Measurements from ENCODE around the gene CKS2.

Gene CKS2

DNA sequence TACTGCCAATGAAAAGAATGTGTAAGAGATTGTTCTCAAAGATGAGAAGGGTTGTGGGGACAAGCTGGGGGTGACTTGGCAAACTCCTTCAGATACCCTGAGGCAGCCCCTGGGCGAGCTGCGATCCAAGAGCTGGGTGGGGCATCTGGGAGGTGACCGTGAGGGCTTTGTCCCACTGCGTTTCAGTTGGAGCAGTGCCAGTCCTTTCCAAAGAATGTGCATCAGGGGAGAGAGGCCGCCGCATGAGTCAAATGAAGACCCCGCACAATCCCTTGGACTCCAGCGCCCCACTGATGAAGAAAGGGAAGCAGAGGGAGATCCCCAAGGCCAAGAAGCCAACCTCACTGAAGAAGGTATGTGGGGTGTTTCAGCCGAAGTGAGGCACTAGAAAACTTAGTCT, 35.7 kb downstream of the CKS2 start:
- DNase-seq (ENCODE audit: insufficient read length, low spot score) (no peak), FAIRE-seq (no peak)

DNA sequence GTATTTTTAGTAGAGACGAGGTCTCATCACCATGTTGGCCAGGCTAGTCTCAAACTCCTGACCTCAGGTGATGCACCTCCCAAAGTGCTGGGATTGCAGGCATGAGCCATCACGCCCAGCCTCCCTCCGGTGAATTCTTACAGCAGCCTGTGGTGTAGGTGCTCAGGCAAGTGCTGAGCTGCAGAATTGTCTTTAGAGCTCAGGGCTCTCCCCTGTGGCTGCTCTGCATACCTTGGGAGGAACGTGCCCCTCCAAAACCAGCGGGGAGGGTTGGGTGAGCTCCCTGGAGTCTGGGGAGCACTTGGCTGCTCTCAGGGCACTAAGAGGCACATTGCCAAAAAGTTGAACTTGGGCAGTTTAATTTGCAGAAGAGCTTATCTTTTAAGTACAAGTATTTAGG, 36.7 kb downstream of the CKS2 start:
- no peak for FAIRE-seq
- no peak for DNase-seq (ENCODE audit: insufficient read length, low spot score)

DNA sequence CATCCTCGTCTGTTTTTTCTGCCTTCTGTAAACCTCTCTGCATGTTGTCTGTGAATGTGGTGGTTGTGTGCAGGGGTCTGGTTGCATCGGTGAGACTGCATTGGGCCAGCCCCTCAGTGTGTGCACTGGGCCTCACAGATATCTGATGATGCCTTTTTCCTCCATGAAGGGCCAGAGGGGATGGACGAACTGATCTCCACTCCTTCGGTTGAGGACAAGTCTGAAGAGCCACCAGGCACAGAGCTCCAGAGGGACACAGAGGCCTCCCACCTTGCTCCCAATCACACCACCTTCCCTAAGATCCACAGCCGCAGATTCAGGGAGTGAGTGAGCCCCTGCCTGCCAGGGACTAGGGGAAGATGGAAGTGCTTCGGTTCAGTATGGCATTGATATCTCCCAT, 38.6 kb downstream of the CKS2 start:
- DNase-seq (ENCODE audit: insufficient read length, low spot score) (no peak), FAIRE-seq (no peak)

DNA sequence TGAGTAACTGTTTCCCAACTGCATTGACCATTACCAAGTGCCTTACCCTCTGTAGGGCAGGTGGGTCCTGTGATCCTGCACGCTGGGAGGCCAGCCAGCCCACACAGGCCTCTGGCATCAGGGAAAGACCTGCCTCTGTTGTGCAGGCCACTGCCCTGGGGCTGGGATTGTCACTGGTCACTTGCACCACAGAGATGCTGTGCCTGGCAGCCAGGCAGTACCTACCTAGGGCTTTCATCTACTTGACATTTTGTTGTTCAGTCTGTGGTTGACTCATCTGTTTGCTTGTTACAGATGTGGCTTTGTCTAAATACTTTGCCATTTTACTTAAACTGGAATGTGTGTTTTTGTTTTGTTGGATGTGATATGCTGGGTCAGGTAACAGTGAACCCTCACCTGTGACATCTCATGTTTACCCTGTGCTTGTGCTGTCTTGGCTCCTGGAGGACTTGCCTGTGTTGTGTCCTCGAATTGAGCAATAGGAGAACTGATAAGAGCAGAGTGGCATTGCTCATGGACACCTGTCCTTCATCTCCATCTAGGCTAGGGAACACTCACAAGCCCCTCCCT, 40.1 kb downstream of the CKS2 start:
- FAIRE-seq, result no peak
- no peak for DNase-seq (ENCODE audit: insufficient read length, low spot score)

DNA sequence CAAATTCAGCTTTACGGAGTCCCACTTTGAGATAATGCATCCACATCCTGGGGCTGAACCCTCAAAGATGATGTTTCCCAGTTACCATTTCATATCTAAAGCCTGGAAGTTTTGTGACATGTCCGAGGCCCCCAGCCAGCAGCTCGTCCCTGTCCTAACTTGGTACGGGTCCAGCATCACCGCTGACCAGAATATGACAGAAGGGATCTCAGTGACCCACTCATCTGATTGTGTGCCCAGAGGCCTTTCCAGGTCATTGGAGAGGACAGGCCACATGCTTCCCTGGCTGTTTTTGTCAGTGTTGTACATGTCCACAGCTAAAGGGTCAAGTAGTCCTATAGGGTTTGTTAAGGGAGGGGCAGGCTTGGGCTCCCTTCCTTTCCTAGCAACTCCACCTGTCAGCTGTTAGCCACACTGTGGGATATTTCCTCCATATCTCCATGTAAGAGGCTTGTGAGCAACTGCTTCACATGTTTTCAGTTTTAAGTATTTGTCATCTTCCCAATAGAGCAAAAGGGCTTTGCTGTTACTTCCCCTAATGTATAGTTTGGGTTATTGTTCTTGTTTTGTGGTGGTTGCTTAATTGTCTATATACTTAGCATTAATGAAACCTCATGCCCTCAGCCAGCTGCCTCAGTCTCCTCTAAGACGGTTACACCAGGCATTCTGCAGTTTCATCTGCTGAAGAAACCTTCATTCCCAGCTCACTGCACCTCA, 40.7 kb downstream of the CKS2 start:
- no peak for FAIRE-seq
- no peak for DNase-seq (ENCODE audit: insufficient read length, low spot score)

DNA sequence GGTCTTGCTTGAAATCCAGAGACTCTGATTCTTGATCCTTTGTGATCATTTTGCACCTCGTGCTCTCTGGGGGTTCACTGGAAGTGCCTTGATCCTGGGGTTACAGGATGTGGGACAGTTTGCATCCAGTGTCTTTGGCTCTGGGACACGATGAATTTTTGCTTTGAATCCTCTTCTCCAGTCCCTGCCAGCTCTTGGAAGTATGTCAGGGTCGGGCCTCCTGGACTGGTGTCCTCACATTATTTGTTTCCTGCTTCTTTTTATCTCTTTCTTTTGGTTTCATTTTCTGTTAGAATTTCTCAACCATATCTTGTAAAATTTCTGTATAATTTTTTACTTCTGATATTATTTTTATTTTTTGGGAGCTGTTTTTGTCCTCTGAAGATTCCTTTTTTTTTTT, 41.5 kb downstream of the CKS2 start:
- DNase-seq (ENCODE audit: insufficient read length, low spot score) (no peak), FAIRE-seq (no peak)

DNA sequence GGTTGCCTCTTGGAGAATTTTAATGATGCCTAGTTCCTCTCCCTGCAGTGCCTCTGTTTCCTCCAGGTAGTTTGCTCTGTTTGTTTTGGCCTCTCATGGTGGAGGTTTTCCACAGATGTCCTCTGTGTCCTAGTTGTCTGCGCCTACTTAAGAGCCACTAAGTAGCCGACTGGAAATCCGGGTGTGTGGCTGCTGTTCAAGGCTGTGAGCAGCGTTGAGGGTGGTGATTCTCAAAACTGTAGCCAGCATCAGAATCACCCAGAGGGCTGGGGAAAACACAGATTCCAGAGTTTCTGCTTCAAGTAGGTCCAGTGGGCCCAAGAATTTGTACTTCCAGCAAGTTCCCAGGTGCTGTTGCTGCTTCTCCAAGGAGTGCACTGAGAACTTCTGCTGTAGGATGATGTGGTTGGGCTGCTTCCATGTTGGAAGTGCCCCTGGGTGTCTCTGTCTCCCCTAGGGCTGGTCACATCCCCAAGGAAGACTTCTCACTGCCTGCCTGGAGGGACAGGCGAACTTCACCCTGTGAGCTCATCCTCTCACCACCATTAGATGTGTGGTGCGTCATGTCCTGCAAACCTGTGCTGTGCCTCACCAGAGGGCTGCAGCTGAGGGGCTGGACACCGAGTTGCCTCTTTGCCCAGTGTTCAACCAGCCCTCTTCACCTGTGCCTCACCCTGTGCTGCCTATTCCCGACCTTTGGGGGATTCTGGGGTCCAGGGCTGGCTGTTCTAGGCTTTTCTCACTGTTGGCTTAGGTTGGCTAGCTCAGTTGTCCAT, 42.1 kb downstream of the CKS2 start:
- FAIRE-seq, result no peak

DNA sequence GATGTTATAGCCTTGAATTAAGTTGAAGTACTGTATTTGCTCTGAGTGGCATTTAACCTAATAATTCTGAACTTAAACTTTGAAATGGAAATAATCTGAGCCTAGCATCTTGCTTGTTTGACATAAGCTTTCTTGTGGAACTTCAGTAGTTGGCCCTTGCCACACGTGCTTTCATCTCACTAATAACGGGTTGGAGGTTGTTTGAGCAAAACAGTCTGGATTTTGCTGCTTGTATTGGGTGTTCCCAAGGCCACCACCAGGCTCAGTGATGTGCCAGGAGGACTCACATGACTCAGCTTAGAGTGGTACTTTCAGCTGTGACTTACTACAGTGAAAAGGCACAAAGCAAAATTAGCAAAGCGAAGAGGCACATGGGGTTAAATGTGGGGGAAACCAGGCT, 43.0 kb downstream of the CKS2 start:
- FAIRE-seq (no peak), DNase-seq (ENCODE audit: insufficient read length, low spot score) (no peak)

More for the DNA sequence above, 42.1 kb downstream of the CKS2 start:
- no peak for DNase-seq (ENCODE audit: insufficient read length, low spot score)

DNA sequence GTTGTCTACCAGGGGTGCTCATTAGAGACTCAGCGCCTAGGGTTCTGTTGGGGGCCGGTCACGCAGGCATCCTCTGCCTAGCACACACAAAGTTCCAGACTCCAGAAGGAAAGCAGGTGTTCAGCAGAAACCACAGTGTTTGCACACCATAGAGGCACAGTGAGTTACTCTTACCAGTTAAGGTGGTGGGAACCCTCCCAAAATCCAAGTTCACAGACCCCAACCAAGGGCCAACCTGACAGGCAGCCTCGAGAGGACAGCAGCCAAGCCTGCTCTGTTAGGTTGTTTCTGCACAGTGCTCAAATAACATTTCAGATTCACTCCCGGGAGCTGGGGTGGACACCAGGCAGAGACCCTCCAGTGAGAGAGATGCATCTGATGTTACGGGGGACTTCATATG, 43.5 kb downstream of the CKS2 start:
- FAIRE-seq, result no peak
- no peak for DNase-seq (ENCODE audit: insufficient read length, low spot score)

DNA sequence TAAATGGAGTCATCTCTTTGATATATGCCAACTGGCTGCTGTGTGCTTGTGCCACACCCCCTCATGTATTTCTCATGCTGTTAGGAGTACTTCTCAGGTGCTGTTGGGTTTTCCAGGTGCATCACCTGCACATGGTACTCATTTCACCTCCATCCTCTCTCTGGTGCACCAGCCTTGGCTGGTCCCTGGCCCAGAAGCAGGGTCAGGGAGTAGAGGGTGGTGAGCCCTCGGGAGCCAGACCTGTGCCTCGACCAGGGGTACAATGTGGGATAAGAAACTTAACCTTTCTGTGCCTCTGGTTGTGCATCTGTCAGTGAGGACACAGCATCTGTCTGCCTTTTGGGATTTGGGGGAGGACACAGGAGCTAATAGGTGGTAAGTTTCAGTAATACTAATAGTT, 45.8 kb downstream of the CKS2 start:
- no peak for DNase-seq (ENCODE audit: insufficient read length, low spot score)
- FAIRE-seq, result no peak

DNA sequence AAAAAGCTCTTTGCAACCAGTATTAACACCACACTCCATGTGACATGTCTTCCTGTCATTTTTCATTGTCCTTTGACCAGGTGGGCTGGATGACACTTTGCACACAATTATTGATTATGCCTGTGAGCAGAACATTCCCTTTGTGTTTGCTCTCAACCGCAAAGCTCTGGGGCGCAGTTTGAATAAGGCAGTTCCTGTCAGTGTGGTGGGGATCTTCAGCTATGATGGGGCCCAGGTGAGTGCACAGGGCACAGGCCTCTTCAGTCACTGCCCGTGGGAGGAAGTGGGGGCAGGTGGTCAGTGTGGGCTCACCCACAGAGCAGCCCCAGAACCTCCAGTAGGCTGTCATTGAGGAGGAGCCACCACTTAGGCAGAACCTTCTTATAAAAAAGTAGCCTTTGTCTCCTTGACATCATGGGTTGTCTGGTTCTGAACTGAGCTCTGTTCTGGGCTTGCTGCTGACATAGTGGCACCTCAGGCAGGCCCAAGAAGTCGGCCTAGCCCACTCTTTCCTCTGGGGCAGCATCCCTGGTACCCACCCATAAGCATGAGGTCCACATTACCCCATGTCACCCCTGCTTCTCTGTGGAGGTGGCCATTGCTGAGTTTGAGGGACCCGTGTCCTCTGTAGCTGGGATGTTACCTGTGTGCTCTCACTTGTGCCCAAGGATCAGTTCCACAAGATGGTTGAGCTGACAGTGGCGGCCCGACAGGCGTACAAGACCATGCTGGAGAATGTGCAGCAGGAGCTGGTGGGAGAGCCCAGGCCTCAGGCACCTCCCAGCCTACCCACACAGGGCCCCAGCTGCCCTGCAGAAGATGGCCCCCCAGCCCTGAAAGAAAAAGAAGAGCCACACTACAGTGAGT, 46.6 kb downstream of the CKS2 start:
- FAIRE-seq (no peak), DNase-seq (ENCODE audit: insufficient read length, low spot score) (no peak)

DNA sequence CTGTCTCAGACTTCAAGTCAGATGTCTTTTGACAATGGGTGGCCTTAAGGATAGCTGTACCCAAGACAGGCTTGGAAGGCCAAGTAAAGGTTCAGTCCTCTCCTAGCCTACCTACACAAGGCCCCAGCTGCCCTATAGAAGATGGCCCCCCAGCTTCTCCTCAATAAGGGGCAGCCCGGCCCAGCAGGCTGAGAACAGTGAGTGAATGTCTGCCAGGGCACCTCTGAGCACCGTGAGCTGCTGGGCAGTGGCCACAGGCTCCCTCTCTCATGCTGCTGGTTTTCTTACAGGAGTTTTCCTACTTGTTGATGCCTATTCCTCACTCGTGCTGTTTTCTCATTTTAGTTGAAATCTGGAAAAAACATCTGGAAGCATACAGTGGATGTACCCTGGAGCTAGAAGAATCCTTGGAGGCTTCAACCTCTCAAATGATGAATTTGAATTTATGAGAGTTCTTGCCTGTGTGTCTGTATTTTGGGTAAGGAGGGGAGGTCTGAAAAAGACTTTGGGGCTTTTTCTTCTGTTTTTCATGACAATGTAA, 47.5 kb downstream of the CKS2 start:
- no peak for DNase-seq (ENCODE audit: insufficient read length, low spot score)

DNA sequence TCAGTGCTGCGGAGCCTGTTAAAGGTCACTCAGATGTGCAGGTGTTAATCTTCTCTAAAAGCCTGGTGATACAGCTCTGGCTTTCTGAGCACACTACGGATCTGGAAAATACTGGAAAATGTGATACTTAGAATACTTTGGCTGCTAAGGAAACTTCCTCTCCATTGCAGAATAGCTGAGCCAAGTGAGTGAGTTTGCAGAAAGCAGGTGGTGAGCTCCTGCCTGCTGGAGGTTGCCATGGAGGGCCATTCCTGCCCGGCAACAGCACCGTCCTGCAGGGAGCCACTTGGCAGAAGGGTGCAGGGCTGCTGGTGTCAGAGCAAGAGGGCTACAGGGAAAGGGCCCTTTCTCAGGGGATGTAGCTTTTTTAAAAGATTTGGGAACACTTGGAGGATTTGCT, 48.0 kb downstream of the CKS2 start:
- no peak for FAIRE-seq
- no peak for DNase-seq (ENCODE audit: insufficient read length, low spot score)

More for the DNA sequence above, 47.5 kb downstream of the CKS2 start:
- FAIRE-seq, result no peak

DNA sequence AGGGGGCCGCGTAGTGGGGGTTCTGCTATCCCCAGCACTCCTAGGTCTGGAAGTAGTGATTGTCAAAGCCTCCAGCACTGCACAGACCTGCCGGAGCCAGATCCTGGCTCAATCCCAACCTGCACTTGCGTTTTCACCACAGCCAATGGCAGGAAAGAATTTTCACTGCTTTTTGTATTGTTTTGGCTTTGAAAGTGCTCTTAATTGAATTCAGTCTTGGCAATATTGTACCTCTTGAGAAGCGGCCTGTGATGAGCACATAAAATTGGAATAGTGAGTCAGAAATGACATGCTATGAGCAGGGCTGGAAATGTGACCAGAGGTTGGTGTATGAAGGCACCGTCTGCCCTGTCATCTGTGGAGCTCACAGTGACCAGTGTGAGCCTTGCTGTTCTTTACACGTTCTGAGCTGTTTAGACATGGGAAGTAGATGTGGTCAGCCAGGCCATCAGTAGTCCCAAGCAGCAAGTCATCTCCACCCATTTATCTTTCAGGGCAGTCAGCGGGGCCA, 48.8 kb downstream of the CKS2 start:
- DNase-seq (ENCODE audit: insufficient read length, low spot score) (no peak), FAIRE-seq (no peak)

DNA sequence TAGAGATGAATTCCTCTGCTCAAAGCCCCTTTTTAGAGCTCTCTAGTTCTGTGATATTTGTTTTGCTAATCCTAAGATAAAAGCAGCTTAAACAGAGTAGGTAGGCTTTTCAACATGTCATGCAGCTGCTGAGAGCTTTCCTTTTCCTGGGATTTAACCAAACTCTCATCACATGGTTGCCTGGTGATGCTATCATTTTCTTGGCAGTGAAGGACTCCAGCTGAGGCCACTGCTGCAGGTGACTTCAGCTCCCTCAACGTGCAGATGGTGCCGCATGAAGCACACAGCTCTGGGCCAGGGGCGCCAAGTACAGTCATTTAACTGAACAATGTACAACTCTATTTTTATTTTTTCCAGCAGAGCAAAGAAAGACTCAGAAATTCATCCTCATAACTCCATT, 49.5 kb downstream of the CKS2 start:
- DNase-seq (ENCODE audit: insufficient read length, low spot score) (no peak), FAIRE-seq (no peak)

DNA sequence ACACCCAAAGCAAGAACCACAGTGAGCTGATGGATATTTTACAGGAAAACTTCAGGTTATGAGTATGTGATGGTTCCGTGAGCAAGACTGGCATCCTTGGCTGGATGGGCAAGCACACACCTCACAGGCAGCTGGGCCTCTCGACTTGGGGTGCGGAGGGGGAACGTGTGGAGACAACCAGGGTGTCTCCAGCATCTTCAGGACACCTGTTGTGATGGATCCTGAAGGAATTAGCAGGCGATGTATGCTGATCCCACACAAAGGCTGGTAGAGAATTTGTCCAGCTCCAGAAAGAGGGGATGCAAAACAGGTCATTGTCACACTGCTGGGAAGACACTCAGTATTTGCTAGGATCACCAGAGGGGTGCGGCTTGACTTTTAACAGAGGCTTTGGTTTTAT, 50.0 kb downstream of the CKS2 start:
- DNase-seq (ENCODE audit: insufficient read length, low spot score) (no peak), FAIRE-seq (no peak)

DNA sequence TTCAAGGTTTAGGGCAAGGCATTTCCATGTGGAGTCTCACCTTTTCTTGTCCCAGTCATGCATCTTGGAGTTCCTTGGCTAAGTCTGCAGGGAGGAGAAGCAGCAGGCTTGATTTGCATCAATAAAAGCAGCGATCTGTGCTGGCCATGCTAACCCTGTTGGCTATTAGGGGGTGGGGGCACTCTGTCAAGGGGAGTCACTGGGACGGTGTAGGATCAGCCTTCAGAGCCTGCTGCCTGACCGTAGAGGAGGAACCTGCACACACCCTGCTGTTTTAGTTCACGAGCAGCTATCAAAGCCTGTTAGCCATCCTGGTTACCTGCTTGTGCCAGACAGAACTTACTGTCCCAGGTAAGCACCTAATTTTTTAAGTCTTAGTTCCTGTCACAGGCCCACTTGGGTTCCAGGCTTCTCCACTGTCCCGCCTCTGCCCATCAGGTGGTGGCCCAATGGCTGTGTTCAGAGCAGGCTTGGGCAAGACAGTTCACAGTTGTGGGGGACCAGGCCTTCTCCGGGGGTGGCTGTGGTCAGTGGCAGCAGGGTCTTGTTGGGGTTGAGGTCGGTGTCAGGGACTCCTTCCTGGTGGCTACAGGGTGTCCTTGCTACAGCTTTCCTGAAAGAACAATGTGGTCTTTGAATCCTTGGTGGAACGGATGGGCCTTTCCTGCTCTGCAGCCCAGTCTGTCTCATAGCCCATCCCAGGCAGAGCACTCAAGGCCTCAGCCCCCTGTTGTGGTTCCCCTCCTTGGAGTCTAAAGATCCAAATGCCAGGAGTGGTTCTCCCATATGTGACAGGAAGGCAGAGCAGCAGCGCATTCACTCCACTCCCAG, 51.0 kb downstream of the CKS2 start:
- FAIRE-seq, result no peak
- DNase-seq (ENCODE audit: insufficient read length, low spot score), result no peak

DNA sequence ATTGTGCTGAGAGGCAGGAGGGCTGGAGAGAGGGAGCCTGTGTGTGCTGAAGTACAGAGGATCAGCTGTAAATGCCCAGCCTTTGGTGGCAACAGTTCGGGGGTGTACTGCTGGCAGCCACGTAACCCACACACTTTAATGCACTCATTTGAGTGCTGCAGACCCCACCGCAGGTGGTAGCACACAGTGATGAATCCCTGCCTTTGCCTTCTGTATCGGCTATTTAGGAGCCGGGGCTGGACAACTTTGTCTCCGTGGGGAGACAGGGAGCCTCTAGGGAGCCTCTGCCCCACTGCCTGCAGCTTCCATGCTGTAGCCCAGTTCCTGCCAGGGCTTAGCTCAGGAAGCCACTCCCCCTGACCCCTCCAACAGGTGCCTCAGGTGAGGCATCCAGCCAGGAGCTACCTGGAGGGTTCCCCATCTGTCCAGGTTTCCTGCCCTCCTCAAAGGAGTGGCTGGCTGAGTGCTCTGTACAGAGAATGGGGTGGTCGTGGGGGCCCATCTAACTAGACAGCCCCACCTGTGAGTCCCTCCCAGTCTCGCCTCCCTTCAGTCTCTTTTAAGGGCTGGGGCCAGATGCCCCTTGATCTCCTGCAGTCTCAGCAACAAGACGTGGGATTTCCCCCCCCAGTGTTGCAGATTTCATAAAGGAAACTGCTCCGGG, 51.8 kb downstream of the CKS2 start:
- no peak for FAIRE-seq

DNA sequence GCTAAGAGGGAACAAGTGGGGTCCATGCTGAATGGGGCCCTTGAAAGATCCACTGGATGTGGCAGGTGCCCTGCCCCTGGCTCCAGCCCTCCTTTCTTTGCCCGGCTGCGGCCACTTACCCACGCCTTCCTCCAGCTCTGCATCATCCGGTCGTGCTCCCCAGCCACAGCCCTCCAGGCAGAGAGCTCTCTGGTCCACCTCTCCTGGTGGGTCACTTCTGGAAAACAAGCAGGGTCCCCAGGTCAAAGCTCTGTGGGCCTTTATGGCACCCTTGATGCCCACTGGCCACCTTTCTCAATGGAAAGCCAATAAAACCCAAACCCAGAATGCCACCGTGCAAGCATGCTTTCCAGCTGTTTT, 52.3 kb downstream of the CKS2 start:
- FAIRE-seq, result no peak
- DNase-seq (ENCODE audit: insufficient read length, low spot score), result no peak

More for the DNA sequence above, 51.8 kb downstream of the CKS2 start:
- DNase-seq (ENCODE audit: insufficient read length, low spot score), result no peak
